ENCODE data around the gene ARSB.

The ARSB gene

GRCh38 chr5:78791501-78792100 is 193.5 kb downstream of the ARSB start:
- no peaks in the 10 kb centered on the region for H3K36me3 ChIP-seq (ENCODE audit: low read depth)
- H3K27ac ChIP-seq (ENCODE audit: poor library complexity, severe bottlenecking), result no peak overlapping the region
- TF ChIP-seq CTCF (IDR thresholded peaks at IDR 0.05; ENCODE audit: poor library complexity, severe bottlenecking), result no peak
- DNase-seq (ENCODE audit: low spot score) (no peak), ATAC-seq (ENCODE audit: low read depth) (no peak)
- H3K4me3 ChIP-seq (ENCODE audit: severe bottlenecking), result no peak overlapping the region
- no peaks in the 10 kb centered on the region for H3K27me3 ChIP-seq (ENCODE audit: insufficient read depth, poor library complexity, severe bottlenecking)
- peaks cover 4% of the 10 kb centered on the region for H3K4me1 ChIP-seq (ENCODE audit: insufficient read depth, poor library complexity, severe bottlenecking)
- H3K9me3 ChIP-seq (ENCODE audit: severe bottlenecking), result no peaks in the 10 kb centered on the region

- Histone ChIP-seq H3K4me1 (ENCODE audit: insufficient read depth, poor library complexity, severe bottlenecking) (no peaks in the 10 kb centered on the region), H3K9me3 (ENCODE audit: severe bottlenecking) (no peaks in the 10 kb centered on the region), H3K27ac (ENCODE audit: poor library complexity, severe bottlenecking) (no peak overlapping the region), H3K36me3 (ENCODE audit: low read depth) (no peaks in the 10 kb centered on the region), H3K27me3 (ENCODE audit: insufficient read depth, poor library complexity, severe bottlenecking) (no peaks in the 10 kb centered on the region), H3K4me3 (ENCODE audit: severe bottlenecking) (no peak overlapping the region)
- DNase-seq (ENCODE audit: low spot score) (no peak), ATAC-seq (ENCODE audit: low read depth) (no peak)
- TF ChIP-seq CTCF (IDR thresholded peaks at IDR 0.05; ENCODE audit: poor library complexity, severe bottlenecking), result no peak
These were observed 197.3 kb downstream of the ARSB start for GRCh38 chr5:78787783-78788182.

GRCh38 chr5:78785454-78785853 is 199.7 kb downstream of the ARSB start:
- ATAC-seq (ENCODE audit: low read depth), result no peak
- Histone ChIP-seq H3K27ac (ENCODE audit: poor library complexity, severe bottlenecking) (no peak overlapping the region), H3K36me3 (ENCODE audit: low read depth) (no peaks in the 10 kb centered on the region), H3K9me3 (ENCODE audit: severe bottlenecking) (no peaks in the 10 kb centered on the region), H3K27me3 (ENCODE audit: insufficient read depth, poor library complexity, severe bottlenecking) (no peaks in the 10 kb centered on the region), H3K4me3 (ENCODE audit: severe bottlenecking) (no peak overlapping the region), H3K4me1 (ENCODE audit: insufficient read depth, poor library complexity, severe bottlenecking) (no peaks in the 10 kb centered on the region)
- no peak for DNase-seq (ENCODE audit: low spot score)
- no peak for TF ChIP-seq CTCF (IDR thresholded peaks at IDR 0.05; ENCODE audit: poor library complexity, severe bottlenecking)

- H3K4me3 ChIP-seq (ENCODE audit: severe bottlenecking), result no peak overlapping the region
- ATAC-seq (ENCODE audit: low read depth) (no peak), DNase-seq (ENCODE audit: low spot score) (no peak)
- no peaks in the 10 kb centered on the region for H3K27me3 ChIP-seq (ENCODE audit: insufficient read depth, poor library complexity, severe bottlenecking)
- no peaks in the 10 kb centered on the region for H3K9me3 ChIP-seq (ENCODE audit: severe bottlenecking)
- peaks cover 15% of the 10 kb centered on the region for H3K4me1 ChIP-seq (ENCODE audit: insufficient read depth, poor library complexity, severe bottlenecking)
- no peak for TF ChIP-seq CTCF (IDR thresholded peaks at IDR 0.05; ENCODE audit: poor library complexity, severe bottlenecking)
- H3K27ac ChIP-seq (ENCODE audit: poor library complexity, severe bottlenecking), result no peak overlapping the region
- no peaks in the 10 kb centered on the region for H3K36me3 ChIP-seq (ENCODE audit: low read depth)
These were observed 201.5 kb downstream of the ARSB start for GRCh38 chr5:78783434-78784130.

- no peak overlapping the region for H3K27ac ChIP-seq (ENCODE audit: poor library complexity, severe bottlenecking)
- H3K9me3 ChIP-seq (ENCODE audit: severe bottlenecking), result no peaks in the 10 kb centered on the region
- no peak overlapping the region for H3K4me3 ChIP-seq (ENCODE audit: severe bottlenecking)
- no peaks in the 10 kb centered on the region for H3K36me3 ChIP-seq (ENCODE audit: low read depth)
- DNase-seq (ENCODE audit: low spot score) (no peak), ATAC-seq (ENCODE audit: low read depth) (no peak)
- TF ChIP-seq CTCF (IDR thresholded peaks at IDR 0.05; ENCODE audit: poor library complexity, severe bottlenecking), result no peak
- H3K27me3 ChIP-seq (ENCODE audit: insufficient read depth, poor library complexity, severe bottlenecking), result no peaks in the 10 kb centered on the region
- peaks cover 18% of the 10 kb centered on the region for H3K4me1 ChIP-seq (ENCODE audit: insufficient read depth, poor library complexity, severe bottlenecking)
These were observed 202.4 kb downstream of the ARSB start for GRCh38 chr5:78782728-78783127.

Measured in RWPE2 (cell line).